GM20000 (cell line): ENCODE data around the gene AMPH.

ENCODE experiments used
- DNase-seq: peaks from one replicate; pipeline ENCODE4 v3.0.0; 2012; ENCODE audit warnings: low spot score
- CTCF ChIP-seq: IDR thresholded peaks from 2 replicates; pipeline ENCODE4 v1.5.1; 2012; ENCODE audit warnings: mild to moderate bottlenecking, control low read depth; ENCODE audit errors: extremely low read depth, missing control alignments

Gene AMPH

GRCh38 chr7:38615665-38616064 is 15.5 kb downstream of the AMPH start:
- no peak for DNase-seq
- no peak for TF ChIP-seq CTCF

GRCh38 chr7:38607466-38607865 is 23.7 kb downstream of the AMPH start:
- no peak for TF ChIP-seq CTCF
- no peak for DNase-seq

- no peak for TF ChIP-seq CTCF
- DNase-seq: no peak
Measured at GRCh38 chr7:38600741-38601140, 30.4 kb downstream of the AMPH start.

GRCh38 chr7:38594949-38595348 is 36.2 kb downstream of the AMPH start:
- TF ChIP-seq CTCF: no peak
- no peak for DNase-seq

- DNase-seq: no peak
- no peak for TF ChIP-seq CTCF
Measured at GRCh38 chr7:38592737-38593288, 38.4 kb downstream of the AMPH start.

- no peak for DNase-seq
- TF ChIP-seq CTCF: no peak
Measured at GRCh38 chr7:38585572-38586354, 45.4 kb downstream of the AMPH start.

GRCh38 chr7:38584443-38585210 is 46.5 kb downstream of the AMPH start:
- no peak for TF ChIP-seq CTCF
- no peak for DNase-seq
